IPS-NIHi11 (cell line): ENCODE data around the gene YWHAE.
"Not testable (repeated sequence)": the region's sequence is repeated elsewhere in the genome, so short reads cannot be mapped to it uniquely, and the experiment has no call there.

Source experiments
- DNase-seq: peaks from one replicate; pipeline ENCODE4 v3.0.0; 2012; ENCODE audit warnings: mixed read lengths, low spot score

YWHAE gene

DNA sequence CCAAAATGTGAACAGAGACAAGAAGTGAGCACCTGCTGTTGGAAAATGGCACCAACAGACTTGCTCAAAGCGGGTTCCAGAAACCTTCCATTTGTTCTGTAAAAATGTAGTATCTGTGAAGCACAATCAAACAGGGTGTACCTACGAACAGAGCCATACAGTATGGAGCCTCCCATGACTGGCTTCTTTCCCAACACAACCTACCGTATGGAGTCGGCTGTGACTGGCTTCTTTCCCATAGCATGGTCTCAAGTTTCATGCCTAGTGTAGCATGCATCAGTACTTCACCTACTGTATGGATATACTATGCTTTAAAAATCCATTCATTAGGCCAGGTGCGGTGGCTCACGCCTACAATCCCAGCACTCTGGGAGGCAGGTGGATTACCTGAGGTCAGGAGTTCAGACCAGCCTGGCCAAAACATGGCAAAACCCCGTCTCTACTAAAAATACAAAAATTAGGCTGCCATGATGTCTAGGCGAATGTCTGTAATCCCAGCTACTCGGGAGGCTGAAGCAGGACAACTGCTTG, 26.2 kb downstream of the YWHAE start:
- DNase-seq: peak; percentile 18

DNA sequence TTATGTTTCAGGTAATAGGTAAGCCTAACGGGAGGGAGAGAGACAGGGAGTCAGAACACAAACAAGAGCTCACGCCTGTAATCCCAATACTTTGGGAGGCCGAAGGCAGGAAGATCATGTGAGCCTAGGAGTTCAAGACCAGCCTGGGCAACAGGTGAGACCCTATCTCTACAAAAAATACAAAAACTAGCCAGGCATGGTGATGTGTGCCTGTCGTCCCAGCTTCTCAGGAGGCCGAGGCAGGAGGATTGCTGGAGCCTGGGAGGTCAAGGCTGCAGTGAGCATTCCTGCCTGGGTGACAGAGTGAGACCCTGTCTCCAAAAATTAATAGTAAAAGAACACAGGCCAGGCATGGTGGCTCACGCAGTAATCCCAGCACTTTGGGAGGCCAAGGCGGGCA, 27.4 kb downstream of the YWHAE start:
- DNase-seq: no peak

DNA sequence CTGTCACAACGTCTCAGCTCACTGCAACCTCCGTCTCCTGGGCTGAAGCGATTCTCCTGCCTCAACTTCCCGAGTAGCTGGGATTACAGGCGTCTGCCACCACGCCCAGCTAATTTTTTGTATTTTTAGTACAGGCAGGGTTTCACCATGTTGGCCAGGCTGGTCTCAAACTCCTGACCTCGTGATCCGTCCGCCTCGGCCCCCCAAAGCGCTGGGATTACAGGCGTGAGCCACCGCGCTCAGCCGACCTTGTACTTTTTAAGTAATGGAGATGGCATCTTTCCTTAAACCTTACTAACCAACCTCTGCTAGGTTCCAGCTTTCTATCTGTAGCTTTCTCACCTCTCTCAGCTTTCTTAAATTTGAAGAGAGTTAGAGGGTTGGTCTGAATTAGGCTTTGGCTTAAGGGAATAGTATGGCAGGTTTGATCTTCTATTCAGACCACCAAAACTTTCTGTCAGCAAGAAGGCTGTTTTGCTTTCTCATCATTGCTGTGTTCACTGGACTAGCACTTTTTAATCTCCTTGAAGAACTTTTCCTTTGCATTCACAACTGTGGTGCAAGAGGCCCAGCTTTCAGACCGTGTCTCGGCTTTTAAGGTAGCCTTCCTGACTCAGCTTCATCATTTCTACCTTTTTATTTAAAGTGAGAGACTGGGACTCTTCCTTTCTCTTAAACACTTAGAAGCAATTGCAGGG, 28.0 kb downstream of the YWHAE start:
- no peak for DNase-seq

DNA sequence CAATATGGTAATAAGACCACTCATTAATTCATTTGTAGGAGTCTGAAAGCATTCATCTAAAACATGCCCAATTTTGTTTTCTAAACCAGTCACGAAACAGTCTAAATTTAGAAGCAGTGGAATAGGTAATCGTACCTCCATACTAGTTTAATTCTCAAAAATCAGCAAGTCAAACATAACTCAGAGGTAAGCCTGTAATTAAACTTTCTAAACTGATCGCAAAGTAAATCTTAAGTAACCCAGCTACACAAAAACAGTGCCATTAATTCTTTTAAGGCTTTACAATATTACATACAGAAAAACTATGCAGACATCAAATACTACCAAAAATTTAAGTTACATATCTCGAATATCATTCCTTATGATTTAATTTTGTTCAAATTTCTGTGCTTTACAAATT, 31.4 kb downstream of the YWHAE start:
- DNase-seq: no peak

DNA sequence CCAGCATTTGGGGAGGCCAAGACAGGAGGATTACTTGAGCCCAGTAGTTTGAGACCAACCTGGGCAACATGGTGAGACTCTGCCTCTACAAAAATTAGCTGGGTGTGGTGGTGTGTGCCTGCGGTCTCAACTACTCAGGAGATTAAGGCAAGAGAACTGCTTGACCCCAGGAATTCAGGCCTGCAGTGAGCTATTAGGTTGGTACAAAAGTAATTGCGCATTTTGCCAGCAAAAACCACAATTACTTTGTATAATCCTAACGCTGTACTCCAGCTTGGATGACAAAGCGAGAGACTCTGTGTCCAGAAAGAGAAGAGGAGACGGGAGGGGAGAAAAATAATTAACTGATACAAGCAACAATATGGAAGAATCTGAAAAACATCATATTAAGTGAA, 32.7 kb downstream of the YWHAE start:
- no peak for DNase-seq

DNA sequence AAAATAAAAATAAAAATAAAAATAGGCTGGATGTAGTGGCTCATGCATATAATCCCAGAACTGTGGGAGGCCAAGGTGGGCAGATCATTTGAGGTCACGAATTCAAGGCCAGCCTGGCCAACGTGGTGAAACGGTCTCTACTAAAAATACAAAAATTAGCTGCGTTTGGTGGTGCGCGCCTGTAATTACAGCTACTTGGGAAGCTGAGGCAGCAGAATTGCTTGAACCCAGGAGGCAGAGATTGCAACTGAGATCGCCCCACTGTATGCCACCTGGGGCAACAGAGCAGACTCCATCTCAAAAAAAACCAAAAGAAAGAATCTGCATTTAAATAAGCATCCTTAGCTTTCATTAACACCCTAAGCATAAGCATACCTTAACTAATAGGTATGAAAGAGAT, 33.8 kb downstream of the YWHAE start:
- no peak for DNase-seq

DNA sequence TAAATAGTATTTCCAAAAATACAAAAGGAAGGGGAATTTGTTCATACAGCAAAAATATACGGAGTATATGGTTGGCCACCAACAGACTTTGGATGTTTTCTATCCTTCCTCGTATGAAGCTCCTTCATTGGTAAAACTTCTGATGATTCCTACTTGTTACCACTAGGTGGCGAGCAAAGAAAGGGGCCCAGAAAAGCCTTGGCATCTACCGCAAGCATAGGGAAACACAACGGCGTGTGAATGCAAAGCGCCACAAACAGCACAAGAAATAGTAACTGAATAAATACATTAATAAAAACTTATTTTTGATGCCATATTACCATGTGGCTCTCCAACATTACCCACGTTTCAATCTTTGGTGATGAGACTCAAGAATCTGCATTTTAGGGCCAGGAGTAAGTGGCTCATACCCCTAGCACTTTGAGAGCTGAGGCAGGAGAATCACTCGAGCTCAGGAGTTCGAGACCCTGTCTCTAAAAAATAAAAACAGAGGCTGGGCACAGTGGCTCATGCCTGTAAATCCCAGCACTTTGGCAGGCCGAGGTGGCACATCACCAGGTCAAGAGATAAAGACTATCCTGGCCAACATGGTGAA, 34.5 kb downstream of the YWHAE start:
- DNase-seq: peak; percentile 71

DNA sequence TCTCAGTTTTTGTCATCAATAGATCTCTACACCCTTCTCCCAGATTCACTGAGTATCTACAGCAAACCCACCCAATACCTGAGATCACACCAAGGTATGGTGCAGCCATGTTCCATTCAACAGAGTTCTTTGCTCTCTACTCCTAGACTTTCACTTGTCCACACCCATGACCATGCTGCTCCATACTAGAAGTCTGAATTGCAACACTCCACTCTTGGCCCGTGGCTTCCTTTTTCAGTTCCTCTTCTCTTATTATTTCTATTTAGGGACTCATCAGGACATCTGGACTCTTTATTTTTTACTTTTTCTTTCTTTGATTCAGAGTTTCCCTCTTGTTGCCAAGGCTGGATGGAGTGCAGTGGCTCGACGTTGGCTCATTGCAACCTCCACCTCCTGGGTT, 37.1 kb downstream of the YWHAE start:
- no peak for DNase-seq

DNA sequence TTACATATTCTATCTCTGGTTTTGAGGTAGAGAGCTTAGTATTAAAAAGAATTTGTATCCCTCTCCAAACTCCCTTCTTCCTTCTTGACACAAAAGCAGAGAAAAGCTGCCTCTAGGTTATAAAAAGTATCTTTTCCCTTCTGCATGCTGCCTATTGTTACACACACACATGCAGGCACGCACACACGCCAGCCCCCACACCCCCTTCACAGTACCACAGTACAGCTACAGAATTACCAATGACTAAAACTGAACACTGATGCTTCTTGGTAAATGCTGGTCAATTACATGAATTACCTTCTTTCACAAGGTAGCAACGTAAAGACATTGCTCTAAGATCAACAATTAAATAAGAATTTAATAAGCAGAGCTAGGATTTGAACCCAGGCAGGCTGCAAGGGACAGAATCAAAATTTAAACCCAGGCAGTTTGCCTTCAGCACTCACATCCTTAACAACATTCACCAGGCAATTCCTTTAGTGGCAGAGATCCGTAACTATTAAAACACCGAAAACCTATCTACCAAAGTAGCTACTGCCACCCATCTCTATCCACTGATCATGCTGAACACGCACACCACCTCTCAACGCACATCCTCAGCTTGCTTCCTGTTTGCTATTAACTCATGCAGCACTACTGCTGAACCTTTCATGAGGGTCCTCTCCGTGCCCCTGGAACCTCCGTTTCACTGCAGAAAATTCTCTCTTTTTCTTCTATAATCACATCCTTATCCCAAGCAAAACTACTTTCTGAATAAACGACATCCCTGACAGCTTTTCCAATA, 37.8 kb downstream of the YWHAE start:
- DNase-seq: no peak

DNA sequence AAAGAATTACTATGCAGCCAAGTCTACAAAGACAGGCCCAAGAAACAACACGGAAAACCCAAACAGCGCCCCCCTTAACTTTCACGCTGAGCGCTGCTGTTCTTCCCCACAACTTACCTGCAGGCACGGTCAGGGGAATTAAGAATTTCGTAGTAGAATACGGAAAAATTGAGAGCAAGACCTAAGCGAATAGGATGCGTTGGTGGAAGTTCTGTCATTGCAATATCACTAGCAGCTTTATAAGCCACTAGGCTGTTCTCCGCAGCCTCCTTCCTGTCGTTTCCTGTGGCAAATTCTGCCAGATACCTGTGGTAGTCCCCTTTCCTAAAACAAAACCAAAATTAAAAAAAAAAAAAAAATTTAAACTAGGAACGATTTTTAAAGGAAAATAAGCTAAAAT, 39.0 kb downstream of the YWHAE start:
- DNase-seq: no peak

DNA sequence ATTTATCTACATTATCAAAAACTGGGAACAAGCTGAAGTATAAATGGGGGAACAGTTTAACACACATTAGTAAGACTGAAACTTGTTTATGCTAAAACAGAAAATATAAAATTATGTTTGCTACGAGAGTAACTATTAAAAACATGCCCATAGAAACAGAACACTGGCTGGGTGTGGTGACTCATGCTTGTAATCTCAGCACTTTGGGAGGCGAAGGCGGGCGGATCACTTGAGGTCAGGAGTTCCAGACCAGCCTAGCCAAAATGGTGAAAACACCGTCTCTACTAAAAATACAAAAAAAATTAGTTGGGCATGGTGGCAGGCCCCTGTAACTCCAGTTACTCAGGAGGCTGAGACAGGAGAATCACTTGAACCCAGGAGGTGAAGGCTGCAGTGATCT, 39.7 kb downstream of the YWHAE start:
- DNase-seq: not testable (repeated sequence)

DNA sequence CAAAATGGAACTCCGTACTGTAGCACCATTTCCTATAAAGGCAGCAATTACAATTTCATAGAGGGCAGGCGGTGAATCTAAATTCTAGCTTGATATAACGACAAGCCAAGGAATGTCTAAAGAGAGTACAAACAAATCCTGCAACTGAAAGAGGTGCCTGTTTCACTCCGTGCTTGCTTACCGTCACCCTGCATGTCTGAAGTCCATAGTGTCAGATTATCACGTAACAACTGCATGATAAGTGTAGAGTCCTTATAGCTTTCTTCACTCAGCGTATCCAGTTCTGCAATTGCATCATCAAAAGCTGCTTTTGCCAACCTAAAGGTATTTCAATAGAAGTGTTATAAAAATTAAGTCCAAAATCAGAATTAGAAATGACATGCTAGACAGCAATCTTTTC, 46.0 kb downstream of the YWHAE start:
- DNase-seq: no peak

DNA sequence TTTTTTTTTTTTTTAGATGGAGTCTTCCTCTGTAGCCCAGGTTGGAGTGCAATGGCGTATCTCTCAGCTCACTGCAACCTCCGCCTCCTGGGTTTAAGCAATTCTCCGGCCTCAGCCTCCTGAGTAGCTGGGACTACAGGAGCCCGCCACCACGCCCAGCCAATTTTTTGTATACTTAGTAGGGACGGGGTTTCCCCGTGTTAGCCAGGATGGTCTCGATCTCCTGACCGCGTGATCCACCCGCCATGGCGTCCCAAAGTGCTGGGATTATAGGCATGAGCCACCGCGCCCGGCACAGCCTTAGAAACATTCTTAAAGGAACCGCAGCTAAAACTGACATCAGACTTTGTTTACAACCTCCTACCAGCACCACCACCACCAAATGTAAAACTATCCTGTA, 47.5 kb downstream of the YWHAE start:
- DNase-seq: not testable (repeated sequence)

DNA sequence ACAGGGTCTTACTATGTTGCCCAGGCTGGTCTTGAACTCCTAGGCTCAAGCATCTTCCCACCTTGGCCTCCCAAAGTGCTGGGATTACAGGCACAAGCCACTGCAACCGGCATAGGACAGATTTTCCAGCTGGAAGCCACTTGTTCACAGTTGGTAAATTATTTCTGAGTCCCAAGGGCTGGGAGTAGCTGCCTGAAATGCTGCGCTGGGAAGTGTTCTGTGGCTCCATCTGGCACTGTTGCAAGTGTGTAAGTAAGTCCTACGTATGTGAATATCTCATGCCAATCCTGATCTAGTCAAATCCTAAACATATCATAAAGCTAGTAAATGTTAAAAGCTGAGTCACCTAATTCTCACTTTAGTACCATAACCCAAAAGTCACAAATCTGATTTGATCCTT, 48.1 kb downstream of the YWHAE start:
- DNase-seq: no peak

DNA sequence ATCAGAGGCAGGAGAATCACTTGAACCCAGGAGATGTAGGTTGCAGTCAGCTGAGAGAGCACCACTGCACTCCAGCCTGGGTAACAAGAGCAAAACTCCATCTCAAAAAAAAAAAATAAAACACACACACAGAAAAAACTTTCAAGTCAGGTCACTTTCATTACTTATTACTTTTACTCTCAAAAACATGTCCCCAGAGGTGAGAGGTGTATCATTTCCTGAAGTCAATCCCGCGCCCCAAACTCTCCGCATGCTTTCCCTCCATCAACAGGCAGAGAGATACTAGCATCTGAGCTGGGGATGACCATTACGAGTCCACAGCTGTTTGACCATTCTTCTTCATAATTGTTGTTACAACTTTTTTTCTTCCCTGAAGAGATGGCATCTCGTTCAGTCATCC, 48.7 kb downstream of the YWHAE start:
- no peak for DNase-seq

DNA sequence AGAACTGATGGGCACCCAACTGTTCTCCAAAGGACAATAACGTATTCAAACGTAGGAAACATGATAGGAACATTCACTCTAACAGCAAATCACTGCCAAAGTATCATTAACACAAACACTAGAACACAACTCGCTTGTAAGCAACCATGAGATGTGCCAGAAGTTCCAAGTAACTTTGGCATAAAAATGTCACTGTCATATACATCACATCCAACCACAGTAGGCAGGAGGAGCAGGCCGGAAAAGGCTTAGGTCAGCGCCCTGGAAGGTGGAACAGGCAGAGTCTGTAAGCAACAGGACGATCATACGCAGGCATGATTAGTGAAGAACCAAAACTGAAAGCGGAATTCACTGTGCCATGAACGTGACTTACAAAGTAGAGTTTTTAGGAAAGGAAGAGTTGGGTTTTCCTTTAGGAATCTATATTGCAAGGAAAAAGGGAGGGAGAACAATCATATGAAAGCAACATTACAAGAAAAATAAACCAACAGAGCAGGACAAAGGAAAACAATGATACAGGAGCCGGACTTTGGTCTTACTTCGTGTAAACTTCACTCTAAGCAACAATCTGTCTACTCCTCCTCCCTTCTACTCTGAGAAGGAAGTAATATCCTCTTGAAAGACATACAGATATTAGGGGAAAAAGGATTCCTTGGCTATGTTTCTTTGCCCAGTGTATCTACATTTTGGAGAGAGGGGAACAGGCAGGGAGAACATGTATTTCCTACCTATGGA, 52.3 kb downstream of the YWHAE start:
- no peak for DNase-seq

DNA sequence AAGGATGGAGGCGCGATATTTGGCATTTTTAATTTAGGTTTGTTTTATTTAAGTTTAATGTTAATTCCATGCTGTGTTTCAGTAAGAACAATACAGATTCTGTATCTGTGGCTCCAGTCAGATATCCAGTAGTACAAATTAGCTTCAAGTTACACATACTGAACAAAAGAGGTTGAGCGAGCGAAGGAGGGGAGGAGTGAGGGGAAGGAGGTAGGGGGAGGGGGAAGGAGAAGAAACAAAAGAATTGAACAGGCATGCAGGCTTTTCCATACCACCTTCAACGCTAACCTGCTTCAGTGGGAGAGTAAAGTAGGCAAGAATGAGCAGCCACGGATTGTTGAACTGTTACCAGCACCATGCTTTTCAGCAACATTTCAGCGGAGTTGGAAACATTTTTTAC, 55.5 kb downstream of the YWHAE start:
- DNase-seq: no peak

DNA sequence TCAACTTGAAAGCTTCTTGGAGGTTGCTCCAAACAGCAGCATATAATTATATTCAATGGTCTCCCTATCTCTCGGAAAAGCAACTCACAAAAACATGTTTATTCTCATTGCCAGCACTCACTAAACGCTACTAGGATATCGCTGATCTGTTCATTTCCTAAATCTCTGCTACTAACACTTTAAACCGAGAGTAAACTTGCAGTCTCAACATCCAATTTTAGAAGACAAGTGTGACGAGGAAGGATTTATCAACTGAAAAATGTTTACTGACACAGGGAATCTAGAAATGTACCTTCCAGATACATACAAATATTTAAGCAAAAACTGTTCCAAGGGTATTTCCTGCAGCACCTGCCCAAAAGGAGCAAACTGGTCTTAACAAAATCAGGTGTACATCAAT, 56.5 kb downstream of the YWHAE start:
- no peak for DNase-seq

DNA sequence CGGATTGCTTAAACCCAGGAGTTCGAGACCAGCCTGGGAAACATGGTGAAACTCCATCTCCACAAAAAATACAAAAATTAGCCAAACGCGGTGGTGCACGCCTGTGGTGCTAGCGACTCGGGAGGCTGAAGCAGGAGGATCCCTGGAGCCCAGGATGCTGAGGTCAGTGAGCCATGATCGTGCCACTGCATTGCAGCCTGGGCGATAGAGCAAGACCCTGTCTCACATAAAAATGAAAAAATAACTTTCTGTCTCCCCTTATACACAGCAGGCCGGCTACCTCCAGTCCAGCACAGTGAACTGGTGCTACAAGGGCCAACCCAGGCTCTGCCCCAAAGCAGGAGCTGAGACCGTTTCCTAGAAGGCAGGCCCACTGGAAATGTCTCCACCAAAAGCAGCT, 59.7 kb downstream of the YWHAE start:
- DNase-seq: no peak

DNA sequence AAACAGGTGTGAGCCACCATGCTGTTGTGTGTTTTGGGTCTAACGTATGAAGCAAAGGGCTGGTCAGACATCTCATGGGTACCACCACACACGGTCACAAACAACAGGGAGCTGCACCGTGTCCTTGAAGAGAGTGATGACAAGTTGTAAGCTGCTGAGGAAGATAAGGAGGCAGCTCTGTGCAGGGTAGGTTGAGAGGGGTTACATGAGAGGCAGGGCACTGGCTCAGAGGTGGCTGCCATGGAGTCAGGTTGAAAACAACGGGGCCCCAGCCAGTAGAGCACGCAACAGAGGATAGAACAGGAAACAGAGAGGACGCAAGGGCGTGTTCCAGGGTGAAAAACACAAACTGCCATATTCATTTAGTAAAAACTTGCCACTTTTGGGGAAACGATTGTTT, 68.3 kb downstream of the YWHAE start:
- DNase-seq: no peak

DNA sequence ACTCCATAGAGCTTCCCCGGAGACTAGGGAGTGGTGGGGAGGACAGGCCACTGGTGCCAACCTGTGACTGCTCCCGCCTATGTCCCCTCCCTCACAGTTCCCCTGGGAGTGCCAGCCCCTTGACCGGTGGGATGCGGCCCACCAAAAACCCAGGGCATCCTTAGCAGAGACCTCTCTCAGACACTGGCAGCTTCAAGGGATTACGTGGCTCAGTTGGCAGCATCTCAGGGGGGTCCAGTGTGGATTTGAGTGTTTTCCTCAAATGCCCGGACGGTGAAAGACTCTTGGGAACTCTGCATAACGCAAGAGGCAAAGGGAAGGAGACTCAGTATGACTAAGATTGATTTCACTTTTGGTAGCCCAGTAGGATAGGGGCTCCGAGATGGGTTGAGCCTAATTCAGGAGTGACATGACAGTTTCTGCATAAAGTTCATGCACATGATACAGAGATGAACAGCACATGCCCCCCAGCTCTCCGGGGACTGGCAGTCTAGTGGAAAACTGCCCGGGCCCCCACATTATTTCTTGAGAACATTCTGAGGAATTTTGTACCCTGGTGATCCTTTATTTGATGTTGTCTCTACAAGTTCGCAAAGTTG, 70.2 kb downstream of the YWHAE start:
- no peak for DNase-seq

DNA sequence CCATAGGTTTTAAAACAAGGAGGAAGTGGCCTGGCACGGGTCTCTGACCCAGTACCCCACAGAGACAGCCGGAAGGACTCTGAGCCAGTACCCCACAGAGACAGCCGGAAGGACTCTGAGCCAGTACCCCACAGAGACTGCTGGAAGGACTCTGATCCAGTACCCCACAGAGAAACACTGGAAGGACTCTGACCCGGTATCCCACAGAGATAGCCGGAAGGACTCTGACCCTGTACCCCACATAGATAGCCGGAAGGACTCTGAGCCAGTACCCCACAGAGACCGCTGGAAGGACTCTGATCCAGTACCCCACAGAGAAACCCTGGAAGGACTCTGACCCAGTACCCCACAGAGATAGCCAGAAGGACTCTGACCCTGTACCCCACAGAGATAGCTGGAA, 71.6 kb downstream of the YWHAE start:
- no peak for DNase-seq
